Placental epithelial cell (primary cell): ENCODE results near the gene CLASP2. TPM values are rescaled to one million over a fixed set of nuclear protein-coding genes. Genes with fewer than 3 reads are reported as not detected.

ENCODE experiments used
- small RNA-seq: library from RNA; depleted of rRNA; stranded (forward); fragments of <200 nt; gene quantifications from one replicate; pipeline ENCODE3, GENCODE V24; 2012
- total RNA-seq: library from RNA; depleted of rRNA; stranded (reverse); fragments of >200 nt; gene quantifications from 2 replicates; pipeline ENCODE4 v1.2.3, GENCODE V29; 2012

Gene CLASP2
- 35.3 and 35.7 TPM in 2 replicates for total RNA-seq

DNA sequence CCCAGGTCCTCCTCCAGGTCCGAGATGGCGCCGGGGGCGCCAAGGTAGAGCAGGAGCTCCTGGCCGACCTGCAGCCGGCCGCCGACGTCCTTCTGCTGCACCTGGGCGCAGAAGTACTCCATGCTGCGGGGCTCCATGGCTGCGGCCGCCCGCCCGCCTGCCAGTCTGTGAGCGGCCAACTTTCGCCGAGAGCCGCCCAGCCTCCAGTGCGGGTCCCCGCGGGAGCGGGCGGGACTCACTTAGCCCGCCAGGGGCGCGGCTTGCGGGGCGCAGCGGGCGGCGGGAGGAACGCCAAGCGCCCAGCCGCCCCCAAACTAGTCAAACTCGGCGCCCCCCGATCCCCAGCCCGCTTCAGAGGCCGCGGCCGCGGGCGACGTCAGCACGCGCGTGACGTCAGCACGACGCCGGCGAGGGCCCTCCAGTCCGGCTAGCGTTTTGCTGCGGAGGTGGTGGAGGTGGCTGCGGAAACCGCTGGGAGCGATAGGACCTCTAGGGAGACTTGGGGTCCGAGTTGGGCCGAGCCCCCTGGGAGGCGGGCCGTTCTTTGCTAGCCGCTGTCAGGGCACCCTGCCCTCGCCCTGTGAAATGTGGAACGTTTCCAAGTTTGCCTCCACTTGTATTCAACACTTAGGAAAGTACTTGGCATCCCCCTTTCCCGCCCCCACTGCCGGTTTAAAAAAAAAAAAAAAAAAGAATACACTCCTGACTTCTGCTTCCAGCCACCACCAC, at the start of gene CLASP2:
Gene CLASP2, minus strand, starts transcription at position 389 of the 729 bp plus-strand sequence. Its CDS starts 252 bp downstream, at position 137.

Small RNA genes lying within 50 kb of the gene (small RNA-seq; reads per million reads assigned to genes)
- gene COX6CP10 (not detected), gene RNA5SP128 (not detected)

Other genes starting within 250 kb of the CLASP2 start
- 153 and 271 TPM in 2 replicates for gene PDCD6IP, start 80.4 kb upstream of the CLASP2 start, total RNA-seq